ENCODE results near the gene RFESD. TPM values are rescaled to one million over a fixed set of nuclear protein-coding genes. Genes with fewer than 3 reads are reported as not detected.
"Not testable (repeated sequence)": the region's sequence is repeated elsewhere in the genome, so short reads cannot be mapped to it uniquely, and the experiment has no call there.

Gene RFESD
- total RNA-seq, 4 donors from 2014 or later, result 0.11 to 3.6 (median 1.0) TPM

GRCh38 chr5:95701074-95701473 lies 54.5 kb downstream of the RFESD start:
- TF ChIP-seq POLR2A (IDR thresholded peaks at IDR 0.05), result no peak
- TF ChIP-seq CTCF (IDR thresholded peaks at IDR 0.05), result no peak
- H3K36me3 ChIP-seq, result no peaks in the 10 kb centered on the region
- no peak overlapping the region for H3K4me3 ChIP-seq
- no peaks in the 10 kb centered on the region for H3K27me3 ChIP-seq
- no peak overlapping the region for H3K27ac ChIP-seq
- H3K4me1 ChIP-seq, result no peaks in the 10 kb centered on the region
- DNase-seq, result no peak
- H3K9me3 ChIP-seq, result no peaks in the 10 kb centered on the region
- intact Hi-C loops (cut with DNase I), result no loop called here

DNA sequence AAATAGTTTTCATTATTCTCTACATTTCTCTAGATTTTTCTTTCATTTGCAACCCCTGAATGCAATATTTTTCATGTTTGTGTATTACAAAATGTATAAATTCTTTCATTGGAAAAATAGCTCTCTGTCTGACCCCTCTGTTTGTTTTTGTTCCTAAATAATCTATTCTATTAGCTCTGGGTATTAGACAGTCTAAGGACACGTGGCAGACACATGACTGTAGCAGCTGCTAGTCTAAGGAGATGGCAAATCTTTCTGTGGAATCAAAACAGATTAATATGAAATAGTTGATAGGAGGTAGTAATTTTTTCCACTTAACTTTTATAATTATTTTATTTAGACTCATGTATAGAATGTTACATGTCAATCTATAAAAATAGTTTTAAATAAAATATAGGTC lies 57.6 kb downstream of the RFESD start:
- no peaks in the 10 kb centered on the region for H3K9me3 ChIP-seq
- H3K27me3 ChIP-seq, result no peaks in the 10 kb centered on the region
- H3K36me3 ChIP-seq, result no peaks in the 10 kb centered on the region
- TF ChIP-seq POLR2A (IDR thresholded peaks at IDR 0.05) (no peak), CTCF (IDR thresholded peaks at IDR 0.05) (no peak)
- WGBS, 2 donors, result 61 to 78% methylated on average over 1 of the region's 1 CpG
- no peak for DNase-seq
- no peaks in the 10 kb centered on the region for H3K4me1 ChIP-seq
- H3K4me3 ChIP-seq, result no peak overlapping the region
- intact Hi-C loops (cut with DNase I), result no loop called here
- H3K27ac ChIP-seq, result no peak overlapping the region

- H3K36me3 ChIP-seq; H3K4me3 ChIP-seq; H3K9me3 ChIP-seq; H3K27ac ChIP-seq; intact Hi-C loops (cut with DNase I); DNase-seq; H3K27me3 ChIP-seq: not testable (repeated sequence)
- peaks cover 0 to 12% (median 0%) of the 10 kb centered on the region in 3 donors for H3K4me1 ChIP-seq
- 84 to 91% methylated on average over 2 to 5 of the region's 5 CpGs for WGBS, 2 donors
Measured at GRCh38 chr5:95706196-95706595, 59.6 kb downstream of the RFESD start.

- H3K27me3 ChIP-seq, result no peaks in the 10 kb centered on the region
- 77 to 85% methylated on average over 9 of the region's 9 CpGs for WGBS, 2 donors
- H3K4me1 ChIP-seq, result peaks cover 0 to 13% (median 0%) of the 10 kb centered on the region in 3 donors
- H3K27ac ChIP-seq, result no peak overlapping the region
- DNase-seq, result no peak
- no peak overlapping the region for H3K4me3 ChIP-seq
- intact Hi-C loops (cut with DNase I), result no loop called here
- no peaks in the 10 kb centered on the region for H3K36me3 ChIP-seq
- TF ChIP-seq POLR2A (IDR thresholded peaks at IDR 0.05) (no peak), CTCF (IDR thresholded peaks at IDR 0.05) (no peak)
- H3K9me3 ChIP-seq, result no peaks in the 10 kb centered on the region
Measured at GRCh38 chr5:95707055-95707454, 60.5 kb downstream of the RFESD start.

Other genes starting within 250 kb of the RFESD start
- 10 to 100 TPM; 27.0 to 71.3 (median 41.6) TPM for gene SKIC3, start 91.8 kb upstream of the RFESD start, total RNA-seq
- 1 to 10 TPM; 2.0 to 4.9 (median 3.6) TPM for gene ARSK, start 91.7 kb upstream of the RFESD start, total RNA-seq
- not detected for gene GPR150, start 26.7 kb upstream of the RFESD start, total RNA-seq
- gene SPATA9, start 36.2 kb downstream of the RFESD start, total RNA-seq, result not detected
- gene RHOBTB3, start 84.6 kb downstream of the RFESD start, total RNA-seq, result 10 to 100 TPM in 2 of 4 donors, 1 to 10 TPM in 2; 4.7 to 59.3 (median 13.6) TPM
- 10 to 100 TPM in 3 of 4 donors, 1 to 10 TPM in 1; 5.3 to 37.8 (median 14.2) TPM for gene GLRX, start 175.9 kb downstream of the RFESD start, total RNA-seq